Fibroblast of lung (primary cell): Measurements from ENCODE around the gene KLRK1. TPM values are rescaled to one million over a fixed set of nuclear protein-coding genes. Genes with fewer than 3 reads are reported as not detected.

Experiments
- DNase-seq, 2 donors: peaks; one replicate each; pipeline versions ENCODE4 v3.0.0 to v3.0.0-alpha.2; 2010; ENCODE audit warnings: low read depth in 2 of 2
- H2AFZ ChIP-seq: 2 replicates; pipeline ENCODE4 v1.5.1; 2012; ENCODE audit warnings: low read length, control low read depth, inconsistent platforms
- H3K27ac ChIP-seq: 2 replicates; pipeline ENCODE4 v1.5.1; 2011; ENCODE audit warnings: low read length, control low read depth; ENCODE audit not compliant: insufficient read depth
- H3K27me3 ChIP-seq: 2 replicates; pipeline ENCODE4 v1.5.1; 2011; ENCODE audit warnings: mild to moderate bottlenecking, low read length; ENCODE audit not compliant: control insufficient read depth, insufficient read depth
- H3K36me3 ChIP-seq: 2 replicates; pipeline ENCODE4 v1.5.1; 2011; ENCODE audit warnings: low read length; ENCODE audit not compliant: control insufficient read depth, insufficient read depth
- H3K4me1 ChIP-seq: 2 replicates; pipeline ENCODE4 v1.5.1; 2011; ENCODE audit warnings: low read length; ENCODE audit not compliant: control insufficient read depth, insufficient read depth; ENCODE audit errors: extremely low read depth
- H3K4me2 ChIP-seq: 2 replicates; pipeline ENCODE4 v1.5.1; 2011; ENCODE audit warnings: low read length, control low read depth; ENCODE audit not compliant: insufficient read depth; ENCODE audit errors: extremely low read depth
- H3K4me3 ChIP-seq, 4 experiments: fragments of 200-600 bp in 1 of 4; sonication (generic) in 1 of 4; replicated peaks in 1 of 4; 2 replicates each; pipeline ENCODE4 v1.5.1; 2011 to 2016; ENCODE audit warnings: low read length in 4 of 4, low read depth in 3 of 4, mild to moderate bottlenecking in 3 of 4, control low read depth in 2 of 4, inconsistent platforms in 1 of 4, mixed read lengths in 1 of 4; ENCODE audit not compliant: insufficient read depth in 1 of 4; ENCODE audit errors: control extremely low read depth in 1 of 4
- H3K79me2 ChIP-seq: 2 replicates; pipeline ENCODE4 v1.5.1; 2012; ENCODE audit warnings: mild to moderate bottlenecking, low read length, inconsistent platforms; ENCODE audit not compliant: control insufficient read depth, insufficient read depth
- H3K9ac ChIP-seq: 2 replicates; pipeline ENCODE4 v1.5.1; 2011; ENCODE audit warnings: mild to moderate bottlenecking, low read length, control low read depth; ENCODE audit not compliant: insufficient read depth
- H3K9me3 ChIP-seq: 2 replicates; pipeline ENCODE4 v1.5.1; 2012; ENCODE audit warnings: low read depth, low read length; ENCODE audit not compliant: control insufficient read depth, insufficient read depth
- H4K20me1 ChIP-seq: 2 replicates; pipeline ENCODE4 v1.5.1; 2011; ENCODE audit warnings: low read length; ENCODE audit not compliant: control insufficient read depth, insufficient read depth; ENCODE audit errors: extremely low read depth
- CTCF ChIP-seq, 2 donors: IDR thresholded peaks in 1 of 2; conservative IDR thresholded peaks in 1 of 2; 1 replicate in 1 of 2; 2 replicates in 1 of 2; pipeline ENCODE4 v1.5.1; 2011 to 2012; ENCODE audit warnings: low read length in 2 of 2, control low read depth in 1 of 2, inconsistent platforms in 1 of 2, low read depth in 1 of 2, mild to moderate bottlenecking in 1 of 2
- EZH2 ChIP-seq: IDR thresholded peaks from 2 replicates; pipeline ENCODE4 v1.5.1; 2012; ENCODE audit warnings: low read length, control low read depth, mild to moderate bottlenecking; ENCODE audit errors: missing control alignments
- polyA plus RNA-seq, 2 donors: library from polyadenylated mRNA; depleted of rRNA in 1 of 2; stranded (reverse) in 1 of 2; unstranded in 1 of 2; fragments of >200 nt; gene quantifications; 2 replicates each; pipeline ENCODE4 v1.2.1, GENCODE V29; 2011 to 2012; ENCODE audit warnings: missing spikeins in 1 of 2
- total RNA-seq: library from RNA; depleted of rRNA; stranded (reverse); fragments of >200 nt; gene quantifications from 2 replicates; pipeline ENCODE4 v1.2.1, GENCODE V29; 2014

KLRK1 gene
- total and polyA plus RNA-seq, 2 donors (not counting 1 experiment from before 2014, with no cell fraction given): not detected

GRCh38 chr12:10406725-10407124 lies 16.9 kb upstream of the KLRK1 start:
- H3K9ac ChIP-seq: no peak overlapping the region
- no peaks in the 10 kb centered on the region for H3K79me2 ChIP-seq
- TF ChIP-seq EZH2 (no peak), CTCF (conservative IDR thresholded peaks at IDR 0.05 in 1 of 2, IDR thresholded peaks at IDR 0.05 in 1 of 2; ENCODE audit: low read depth in 1 of 2, low read length in 2 of 2) (no peak)
- H4K20me1 ChIP-seq: no peaks in the 10 kb centered on the region
- no peak for DNase-seq
- no peaks in the 10 kb centered on the region for H3K36me3 ChIP-seq
- H3K27me3 ChIP-seq: no peaks in the 10 kb centered on the region
- H3K4me2 ChIP-seq: no peak overlapping the region
- H3K27ac ChIP-seq: no peak overlapping the region
- no peak overlapping the region for H2AFZ ChIP-seq
- no peaks in the 10 kb centered on the region for H3K4me1 ChIP-seq
- H3K9me3 ChIP-seq: no peaks in the 10 kb centered on the region
- no peak overlapping the region for H3K4me3 ChIP-seq

DNA sequence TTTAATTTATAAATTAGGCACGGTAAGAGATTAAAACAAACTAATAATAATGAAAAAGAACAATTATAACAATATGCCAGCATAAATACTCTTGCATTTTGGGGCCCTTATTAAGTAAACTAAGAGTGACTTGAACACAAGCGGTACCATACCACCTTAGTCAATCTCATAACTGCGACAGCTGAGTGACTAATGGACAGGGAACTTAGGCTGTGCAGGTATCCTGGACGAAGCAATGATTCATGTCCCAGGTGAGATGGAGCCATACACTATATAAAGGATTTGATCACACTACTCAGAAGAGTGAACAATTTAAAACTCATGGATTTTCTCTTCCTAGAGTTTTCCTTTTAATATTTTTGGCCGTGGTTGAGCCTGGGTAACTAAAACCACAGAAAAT lies 15.5 kb upstream of the KLRK1 start:
- H3K4me1 ChIP-seq: no peaks in the 10 kb centered on the region

GRCh38 chr12:10404798-10405197 lies 15.0 kb upstream of the KLRK1 start:
- no peaks in the 10 kb centered on the region for H3K4me1 ChIP-seq
- no peak for DNase-seq

More for the DNA sequence above, 15.5 kb upstream of the KLRK1 start:
- no peaks in the 10 kb centered on the region for H3K9me3 ChIP-seq
- no peaks in the 10 kb centered on the region for H3K27me3 ChIP-seq
- no peak for TF ChIP-seq CTCF (conservative IDR thresholded peaks at IDR 0.05 in 1 of 2, IDR thresholded peaks at IDR 0.05 in 1 of 2; ENCODE audit: low read depth in 1 of 2, low read length in 2 of 2)
- TF ChIP-seq EZH2: no peak
- H3K79me2 ChIP-seq: no peaks in the 10 kb centered on the region
- H3K4me3 ChIP-seq: no peak overlapping the region
- no peak overlapping the region for H2AFZ ChIP-seq
- H4K20me1 ChIP-seq: no peaks in the 10 kb centered on the region
- no peak overlapping the region for H3K4me2 ChIP-seq
- DNase-seq: no peak
- no peak overlapping the region for H3K27ac ChIP-seq
- H3K9ac ChIP-seq: no peak overlapping the region
- no peaks in the 10 kb centered on the region for H3K36me3 ChIP-seq

More at GRCh38 chr12:10404798-10405197, 15.0 kb upstream of the KLRK1 start:
- H4K20me1 ChIP-seq: no peaks in the 10 kb centered on the region
- no peaks in the 10 kb centered on the region for H3K27me3 ChIP-seq
- H2AFZ ChIP-seq: no peak overlapping the region
- H3K27ac ChIP-seq: no peak overlapping the region
- no peaks in the 10 kb centered on the region for H3K9me3 ChIP-seq
- H3K36me3 ChIP-seq: no peaks in the 10 kb centered on the region
- no peak overlapping the region for H3K4me2 ChIP-seq
- no peak overlapping the region for H3K4me3 ChIP-seq
- no peak overlapping the region for H3K9ac ChIP-seq
- no peaks in the 10 kb centered on the region for H3K79me2 ChIP-seq
- no peak for TF ChIP-seq EZH2
- no peak for TF ChIP-seq CTCF (conservative IDR thresholded peaks at IDR 0.05 in 1 of 2, IDR thresholded peaks at IDR 0.05 in 1 of 2; ENCODE audit: low read depth in 1 of 2, low read length in 2 of 2)
